ENCODE data around the gene TBX22.
"Not testable (repeated sequence)": the region's sequence is repeated elsewhere in the genome, so short reads cannot be mapped to it uniquely, and the experiment has no call there.

Gene TBX22

GRCh38 chrX:80014141-80014940, at the start of gene TBX22:
TSS of gene TBX22 (plus strand) at chrX:80014753. CDS start at chrX:80022270, 7,517 bp downstream.
- in situ Hi-C loops (cut with HindIII; ENCODE audit: low pct_ligation_motif_present, low pct_unique_long_range_greater_than_20kb, low sequenced_read_pairs): no loop called here
- no peak for DNase-seq

- in situ Hi-C loops (cut with HindIII; ENCODE audit: low pct_ligation_motif_present, low pct_unique_long_range_greater_than_20kb, low sequenced_read_pairs): no loop called here
- no peak for DNase-seq
These were observed 38.9 kb upstream of the TBX22 start for GRCh38 chrX:79975605-79976004.

GRCh38 chrX:80004458-80004857, 10.1 kb upstream of the TBX22 start:
- in situ Hi-C loops (cut with HindIII; ENCODE audit: low pct_ligation_motif_present, low pct_unique_long_range_greater_than_20kb, low sequenced_read_pairs): no loop called here
- DNase-seq: no peak

GRCh38 chrX:80011522-80011921, 3.0 kb upstream of the TBX22 start:
- DNase-seq: no peak
- in situ Hi-C loops (cut with HindIII; ENCODE audit: low pct_ligation_motif_present, low pct_unique_long_range_greater_than_20kb, low sequenced_read_pairs): no loop called here

GRCh38 chrX:80016182-80016581, 1.6 kb downstream of the TBX22 start:
- in situ Hi-C loops (cut with HindIII; ENCODE audit: low pct_ligation_motif_present, low pct_unique_long_range_greater_than_20kb, low sequenced_read_pairs): no loop called here
- no peak for DNase-seq

GRCh38 chrX:80021621-80022020, 7.1 kb downstream of the TBX22 start:
- no peak for DNase-seq
- in situ Hi-C loops (cut with HindIII; ENCODE audit: low pct_ligation_motif_present, low pct_unique_long_range_greater_than_20kb, low sequenced_read_pairs): no loop called here

- DNase-seq: no peak
- in situ Hi-C loops (cut with HindIII; ENCODE audit: low pct_ligation_motif_present, low pct_unique_long_range_greater_than_20kb, low sequenced_read_pairs): no loop called here
These were observed 7.9 kb downstream of the TBX22 start for GRCh38 chrX:80022363-80023031.

GRCh38 chrX:80026116-80026515, 11.6 kb downstream of the TBX22 start:
- in situ Hi-C loops (cut with HindIII; ENCODE audit: low pct_ligation_motif_present, low pct_unique_long_range_greater_than_20kb, low sequenced_read_pairs): no loop called here
- DNase-seq: no peak

- in situ Hi-C loops (cut with HindIII; ENCODE audit: low pct_ligation_motif_present, low pct_unique_long_range_greater_than_20kb, low sequenced_read_pairs); DNase-seq: not testable (repeated sequence)
These were observed 51.6 kb downstream of the TBX22 start for GRCh38 chrX:80066156-80066555.

- DNase-seq; in situ Hi-C loops (cut with HindIII; ENCODE audit: low pct_ligation_motif_present, low pct_unique_long_range_greater_than_20kb, low sequenced_read_pairs): not testable (repeated sequence)
These were observed 61.1 kb downstream of the TBX22 start for GRCh38 chrX:80075625-80076024.
